ENCODE data around the gene PCDHB10.
A peak's percentile ranks its signal among the peaks of the same experiment; 100 is the strongest.
"Not testable (repeated sequence)": the region's sequence is repeated elsewhere in the genome, so short reads cannot be mapped to it uniquely, and the experiment has no call there.

The PCDHB10 gene

GRCh38 chr5:141192110-141192725 is at the start of gene PCDHB10:
TSS of gene PCDHB10 (plus strand) at chr5:141192353. CDS start at chr5:141192553, 200 bp downstream.
- peak; percentile 6 for DNase-seq

DNA sequence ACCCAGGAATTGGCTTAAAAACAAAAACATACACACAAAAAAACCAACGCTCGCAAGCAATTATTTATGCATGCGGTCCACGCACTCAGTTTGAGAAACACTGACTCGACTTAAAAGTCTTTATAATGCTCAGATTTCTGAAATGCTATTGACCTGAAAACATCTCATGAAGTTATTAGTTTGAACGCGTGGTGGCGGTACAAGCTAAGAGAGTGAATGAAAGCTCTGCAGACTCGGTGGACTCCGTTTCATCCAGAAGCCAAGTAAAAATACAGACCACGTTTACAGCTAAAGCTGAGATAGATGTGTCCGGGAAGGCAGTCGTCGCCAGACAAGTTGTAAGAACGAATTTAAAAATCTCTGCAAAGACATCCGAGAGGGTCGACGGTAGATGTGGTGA is 42.3 kb upstream of the PCDHB10 start, which contains the start of gene PCDHB6:
Gene PCDHB6 (plus strand): TSS at position 246 of the 400 bp plus-strand sequence. CDS start 201 bp downstream, outside the sequence.
- DNase-seq = no peak

DNA sequence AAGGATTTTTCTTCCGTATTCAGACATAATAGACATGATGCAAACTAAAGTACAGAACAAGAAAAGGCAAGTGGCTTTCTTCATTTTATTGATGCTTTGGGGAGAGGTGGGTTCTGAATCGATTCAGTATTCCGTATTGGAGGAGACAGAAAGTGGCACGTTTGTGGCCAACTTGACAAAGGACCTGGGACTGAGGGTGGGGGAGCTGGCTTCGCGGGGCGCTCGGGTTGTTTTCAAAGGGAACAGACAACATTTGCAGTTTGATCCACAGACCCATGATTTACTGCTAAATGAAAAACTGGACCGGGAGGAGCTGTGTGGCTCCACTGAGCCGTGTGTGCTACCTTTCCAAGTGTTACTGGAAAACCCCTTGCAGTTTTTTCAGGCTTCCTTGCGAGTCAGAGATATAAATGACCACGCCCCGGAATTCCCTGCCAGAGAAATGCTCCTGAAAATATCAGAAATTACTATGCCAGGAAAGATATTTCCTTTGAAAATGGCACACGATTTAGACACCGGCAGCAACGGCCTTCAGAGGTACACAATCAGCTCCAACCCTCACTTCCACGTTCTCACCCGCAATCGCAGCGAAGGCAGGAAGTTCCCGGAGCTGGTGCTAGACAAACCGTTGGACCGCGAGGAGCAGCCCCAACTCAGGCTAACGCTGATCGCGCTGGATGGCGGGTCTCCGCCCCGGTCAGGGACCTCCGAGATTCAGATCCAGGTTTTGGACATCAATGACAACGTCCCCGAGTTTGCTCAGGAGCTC is 41.7 kb upstream of the PCDHB10 start:
- DNase-seq = no peak

GRCh38 chr5:141150993-141151325 is 41.2 kb upstream of the PCDHB10 start:
- no peak for DNase-seq

DNA sequence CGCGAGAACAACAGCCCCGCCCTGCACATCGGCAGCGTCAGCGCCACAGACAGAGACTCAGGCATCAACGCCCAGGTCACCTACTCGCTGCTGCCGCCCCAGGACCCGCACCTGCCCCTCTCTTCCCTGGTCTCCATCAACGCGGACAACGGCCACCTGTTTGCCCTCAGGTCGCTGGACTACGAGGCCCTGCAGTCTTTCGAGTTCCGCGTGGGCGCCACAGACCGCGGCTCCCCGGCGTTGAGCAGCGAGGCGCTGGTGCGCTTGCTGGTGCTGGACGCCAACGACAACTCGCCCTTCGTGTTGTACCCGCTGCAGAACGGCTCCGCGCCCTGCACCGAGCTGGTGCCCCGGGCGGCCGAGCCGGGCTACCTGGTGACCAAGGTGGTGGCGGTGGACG is 40.5 kb upstream of the PCDHB10 start:
- DNase-seq = not testable (repeated sequence)

GRCh38 chr5:141152096-141152495 is 40.1 kb upstream of the PCDHB10 start:
- DNase-seq = not testable (repeated sequence)

DNA sequence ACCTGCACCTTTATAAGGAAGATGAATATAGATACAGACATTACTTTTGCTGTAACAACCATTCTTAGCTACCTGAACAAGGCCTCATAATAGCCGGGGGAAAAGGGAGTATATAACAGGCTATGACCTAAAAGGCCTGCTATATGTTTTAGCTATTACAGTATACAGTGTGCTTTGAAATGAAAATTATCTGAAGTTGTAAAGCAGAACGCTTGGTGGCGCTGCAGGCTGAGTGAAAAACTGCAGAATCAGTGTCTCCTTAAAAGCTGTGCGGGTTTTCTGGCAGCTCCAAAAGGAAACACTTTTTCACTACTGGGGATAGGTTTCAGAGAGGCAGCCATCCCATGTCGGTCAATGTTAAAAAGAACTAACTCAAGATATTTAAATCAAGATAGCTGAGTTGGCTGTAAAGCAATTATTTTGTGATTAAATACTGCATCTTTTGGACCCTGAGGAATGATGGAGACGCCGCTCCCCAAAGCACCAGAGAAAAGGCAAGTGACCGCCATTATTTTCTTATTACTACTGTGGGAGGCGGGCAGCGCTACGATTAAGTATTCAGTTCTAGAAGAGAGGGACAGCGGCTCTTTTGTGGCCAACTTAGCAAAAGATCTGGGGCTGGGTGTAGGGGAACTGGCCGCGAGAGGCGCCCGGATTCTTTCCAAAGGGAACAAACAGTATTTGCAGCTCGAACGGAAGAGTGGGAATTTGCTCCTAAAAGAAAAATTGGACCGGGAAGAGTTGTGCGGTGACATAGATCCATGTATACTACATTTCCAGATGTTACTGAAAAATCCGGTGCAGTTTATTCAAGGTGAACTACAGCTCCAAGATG is 36.4 kb upstream of the PCDHB10 start:
- no peak for DNase-seq

- DNase-seq = not testable (repeated sequence)
These were observed 34.8 kb upstream of the PCDHB10 start for GRCh38 chr5:141157356-141157755.

DNA sequence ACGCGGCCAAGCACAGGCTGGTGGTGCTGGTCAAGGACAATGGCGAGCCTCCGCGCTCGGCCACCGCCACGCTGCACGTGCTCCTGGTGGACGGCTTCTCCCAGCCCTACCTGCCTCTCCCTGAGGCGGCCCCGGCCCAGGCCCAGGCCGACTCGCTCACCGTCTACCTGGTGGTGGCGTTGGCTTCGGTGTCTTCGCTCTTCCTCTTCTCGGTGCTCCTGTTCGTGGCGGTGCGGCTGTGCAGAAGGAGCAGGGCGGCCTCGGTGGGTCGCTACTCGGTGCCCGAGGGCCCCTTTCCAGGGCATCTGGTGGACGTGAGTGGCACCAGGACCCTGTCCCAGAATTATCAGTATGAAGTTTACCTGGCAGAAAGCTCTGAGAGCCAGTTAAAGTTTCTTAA is 34.3 kb upstream of the PCDHB10 start:
- DNase-seq = not testable (repeated sequence)

DNA sequence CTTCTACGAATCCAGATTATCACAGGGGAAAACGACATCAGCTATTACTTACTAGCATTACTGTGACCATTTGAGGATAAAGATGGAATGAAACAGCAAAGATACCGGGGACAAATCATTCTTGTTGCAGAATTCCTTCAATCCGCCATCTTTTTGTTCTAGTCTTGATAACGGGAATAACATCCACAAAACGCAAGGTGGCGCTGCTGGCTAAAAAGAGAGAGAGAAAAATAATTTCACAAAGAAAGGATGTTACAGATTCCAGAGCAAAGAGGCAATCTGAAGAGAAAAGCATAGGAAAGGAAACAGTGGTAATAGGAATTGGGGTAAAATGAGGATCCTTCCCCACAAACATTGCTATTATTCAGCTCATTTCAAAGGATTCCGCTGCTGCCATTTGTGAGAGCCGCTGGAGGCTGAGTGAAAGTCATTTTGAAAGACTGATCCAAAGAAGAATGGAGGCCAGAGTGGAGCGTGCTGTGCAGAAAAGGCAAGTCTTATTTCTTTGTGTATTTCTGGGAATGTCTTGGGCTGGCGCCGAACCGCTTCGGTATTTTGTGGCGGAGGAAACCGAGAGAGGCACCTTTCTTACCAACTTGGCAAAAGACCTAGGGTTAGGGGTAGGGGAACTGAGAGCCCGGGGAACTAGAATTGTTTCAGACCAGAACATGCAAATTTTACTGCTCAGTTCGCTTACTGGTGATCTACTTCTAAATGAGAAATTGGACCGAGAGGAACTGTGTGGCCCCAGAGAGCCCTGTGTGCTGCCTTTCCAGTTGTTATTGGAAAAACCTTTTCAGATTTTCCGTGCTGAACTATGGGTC is 19.6 kb upstream of the PCDHB10 start, which contains the start of gene PCDHB7:
Gene PCDHB7 (plus strand): TSS at position 264 of the 824 bp plus-strand sequence. CDS start 192 bp downstream, at position 456.
- DNase-seq = peak; percentile 14

DNA sequence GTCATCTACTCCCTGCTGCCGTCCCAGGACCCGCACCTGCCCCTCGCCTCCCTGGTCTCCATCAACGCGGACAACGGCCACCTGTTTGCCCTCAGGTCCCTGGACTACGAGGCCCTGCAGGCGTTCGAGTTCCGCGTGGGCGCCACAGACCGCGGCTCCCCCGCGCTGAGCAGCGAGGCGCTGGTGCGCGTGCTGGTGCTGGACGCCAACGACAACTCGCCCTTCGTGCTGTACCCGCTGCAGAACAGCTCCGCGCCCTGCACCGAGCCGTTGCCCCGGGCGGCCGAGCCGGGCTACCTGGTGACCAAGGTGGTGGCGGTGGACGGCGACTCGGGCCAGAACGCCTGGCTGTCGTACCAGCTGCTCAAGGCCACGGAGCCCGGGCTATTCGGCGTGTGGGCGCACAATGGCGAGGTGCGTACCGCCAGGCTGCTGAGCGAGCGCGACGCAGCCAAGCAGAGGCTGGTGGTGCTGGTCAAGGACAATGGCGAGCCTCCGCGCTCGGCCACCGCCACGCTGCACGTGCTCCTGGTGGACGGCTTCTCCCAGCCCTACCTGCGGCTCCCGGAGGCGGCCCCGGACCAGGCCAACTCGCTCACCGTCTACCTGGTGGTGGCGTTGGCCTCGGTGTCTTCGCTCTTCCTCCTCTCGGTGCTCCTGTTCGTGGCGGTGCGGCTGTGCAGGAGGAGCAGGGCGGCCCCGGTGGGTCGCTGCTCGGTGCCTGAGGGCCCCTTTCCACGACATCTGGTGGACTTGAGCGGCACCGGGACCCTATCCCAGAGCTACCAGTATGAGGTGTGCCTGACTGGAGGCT is 17.7 kb upstream of the PCDHB10 start:
- DNase-seq = not testable (repeated sequence)

- no peak for DNase-seq
These were observed 16.2 kb upstream of the PCDHB10 start for GRCh38 chr5:141175933-141176332.

DNA sequence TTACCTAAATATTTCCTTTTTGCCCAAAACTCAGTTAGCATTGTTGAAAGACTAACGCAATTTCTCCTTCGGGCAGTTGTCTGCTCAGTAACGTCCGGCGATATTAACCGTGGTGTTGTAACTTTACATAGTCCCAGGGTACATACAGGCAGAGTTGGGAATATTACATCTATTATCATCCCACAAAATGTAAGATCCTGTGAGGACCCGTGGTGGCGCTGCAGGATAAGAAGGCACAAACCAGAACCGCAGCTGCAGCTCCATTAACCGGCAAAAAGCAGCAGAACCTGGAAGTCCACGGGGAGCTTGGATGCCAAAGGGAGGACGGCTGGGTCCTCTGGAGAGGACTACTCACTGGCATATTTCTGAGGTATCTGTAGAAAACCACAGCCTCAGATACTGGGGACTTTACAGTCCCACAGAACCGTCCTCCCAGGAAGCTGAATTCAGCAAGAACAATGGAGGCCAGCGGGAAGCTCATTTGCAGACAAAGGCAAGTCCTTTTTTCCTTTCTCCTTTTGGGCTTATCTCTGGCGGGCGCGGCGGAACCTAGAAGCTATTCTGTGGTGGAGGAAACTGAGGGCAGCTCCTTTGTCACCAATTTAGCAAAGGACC is 14.5 kb upstream of the PCDHB10 start, which contains the start of gene PCDHB8:
Gene PCDHB8 (plus strand): TSS at position 214 of the 615 bp plus-strand sequence. CDS start 245 bp downstream, at position 459.
- DNase-seq = not testable (repeated sequence)

GRCh38 chr5:141179371-141179770 is 12.8 kb upstream of the PCDHB10 start:
- not testable (repeated sequence) for DNase-seq

- DNase-seq = not testable (repeated sequence)
These were observed 12.3 kb upstream of the PCDHB10 start for GRCh38 chr5:141179876-141180275.

DNA sequence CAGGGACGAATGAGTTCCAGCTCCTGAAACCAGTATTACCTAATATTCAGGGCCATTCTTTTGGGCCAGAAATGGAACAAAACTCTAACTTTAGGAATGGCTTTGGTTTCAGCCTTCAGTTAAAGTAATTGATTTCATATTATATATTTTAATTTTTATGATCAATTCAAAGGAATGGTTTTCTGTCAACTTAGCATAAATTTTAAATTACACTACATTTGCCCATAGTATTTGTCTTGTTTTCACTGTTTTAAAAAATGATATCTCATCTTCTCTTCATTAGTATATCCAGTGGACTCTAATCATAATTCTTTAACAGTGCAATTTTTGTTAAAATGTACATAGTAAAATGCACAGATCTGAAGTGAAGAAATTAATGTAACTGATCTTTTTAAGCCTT is 11.8 kb upstream of the PCDHB10 start:
- no peak for DNase-seq

DNA sequence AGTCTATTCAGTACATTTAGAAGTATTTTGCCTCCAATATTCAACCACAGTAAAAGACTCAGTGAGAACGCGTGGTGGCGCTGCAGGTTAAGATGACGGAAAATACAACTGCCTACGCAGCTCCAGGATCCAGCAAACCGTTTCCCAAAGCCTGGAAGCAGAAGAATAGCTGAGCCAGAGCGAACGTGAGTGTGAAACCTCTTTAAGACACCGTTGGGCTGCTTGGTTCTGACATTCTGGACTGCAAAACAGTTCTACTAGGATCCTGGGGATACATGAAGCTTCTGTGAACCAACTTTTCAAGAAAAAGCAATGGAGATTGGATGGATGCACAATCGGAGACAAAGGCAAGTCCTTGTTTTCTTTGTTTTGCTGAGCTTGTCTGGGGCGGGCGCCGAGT is 9.9 kb upstream of the PCDHB10 start, which contains the start of gene PCDHB16:
Gene PCDHB16 (plus strand): TSS at position 140 of the 400 bp plus-strand sequence. CDS start 173 bp downstream, at position 313.
- DNase-seq = no peak

- not testable (repeated sequence) for DNase-seq
These were observed 7.9 kb upstream of the PCDHB10 start for GRCh38 chr5:141184117-141184855.

GRCh38 chr5:141186897-141187512 is 5.1 kb upstream of the PCDHB10 start, which contains the start of gene PCDHB9:
TSS of gene PCDHB9 (plus strand) at chr5:141187161. CDS start at chr5:141187319, 158 bp downstream.
- DNase-seq = peak; percentile 27
